ENCODE data around the gene AUTS2.
"Not testable (repeated sequence)": the region's sequence is repeated elsewhere in the genome, so short reads cannot be mapped to it uniquely, and the experiment has no call there.

The AUTS2 gene

GRCh38 chr7:69759373-69759772 is 161.1 kb downstream of the AUTS2 start:
- no peak for DNase-seq (ENCODE audit: low read depth in 2 of 2)

GRCh38 chr7:69761290-69761922 is 163.1 kb downstream of the AUTS2 start:
- no peak for DNase-seq (ENCODE audit: low read depth in 2 of 2)

GRCh38 chr7:69762821-69763352 is 164.6 kb downstream of the AUTS2 start:
- no peak for DNase-seq (ENCODE audit: low read depth in 2 of 2)

GRCh38 chr7:69763513-69763912 is 165.2 kb downstream of the AUTS2 start:
- DNase-seq (ENCODE audit: low read depth in 2 of 2), result no peak

GRCh38 chr7:69764147-69764546 is 165.9 kb downstream of the AUTS2 start:
- no peak for DNase-seq (ENCODE audit: low read depth in 2 of 2)

GRCh38 chr7:69764681-69765080 is 166.4 kb downstream of the AUTS2 start:
- no peak for DNase-seq (ENCODE audit: low read depth in 2 of 2)

- DNase-seq (ENCODE audit: low read depth in 2 of 2), result no peak
These were observed 167.6 kb downstream of the AUTS2 start for GRCh38 chr7:69765879-69766278.

GRCh38 chr7:69768986-69769595 is 170.8 kb downstream of the AUTS2 start:
- no peak for DNase-seq (ENCODE audit: low read depth in 2 of 2)

- DNase-seq (ENCODE audit: low read depth in 2 of 2), result no peak
These were observed 171.6 kb downstream of the AUTS2 start for GRCh38 chr7:69769826-69770225.

- no peak for DNase-seq (ENCODE audit: low read depth in 2 of 2)
These were observed 172.3 kb downstream of the AUTS2 start for GRCh38 chr7:69770613-69771012.

GRCh38 chr7:69772718-69773436 is 174.6 kb downstream of the AUTS2 start:
- DNase-seq (ENCODE audit: low read depth in 2 of 2), result no peak

GRCh38 chr7:69773535-69774225 is 175.4 kb downstream of the AUTS2 start:
- no peak for DNase-seq (ENCODE audit: low read depth in 2 of 2)

- no peak for DNase-seq (ENCODE audit: low read depth in 2 of 2)
These were observed 177.0 kb downstream of the AUTS2 start for GRCh38 chr7:69775231-69775771.

- no peak for DNase-seq (ENCODE audit: low read depth in 2 of 2)
These were observed 178.3 kb downstream of the AUTS2 start for GRCh38 chr7:69776611-69777010.

- DNase-seq (ENCODE audit: low read depth in 2 of 2), result no peak
These were observed 179.9 kb downstream of the AUTS2 start for GRCh38 chr7:69778138-69778537.

- no peak for DNase-seq (ENCODE audit: low read depth in 2 of 2)
These were observed 182.1 kb downstream of the AUTS2 start for GRCh38 chr7:69780379-69780778.

- no peak for DNase-seq (ENCODE audit: low read depth in 2 of 2)
These were observed 183.2 kb downstream of the AUTS2 start for GRCh38 chr7:69781412-69781846.

- DNase-seq (ENCODE audit: low read depth in 2 of 2), result no peak
These were observed 184.8 kb downstream of the AUTS2 start for GRCh38 chr7:69782917-69783684.

- not testable (repeated sequence) for DNase-seq (ENCODE audit: low read depth in 2 of 2)
These were observed 187.9 kb downstream of the AUTS2 start for GRCh38 chr7:69786130-69786529.

- DNase-seq (ENCODE audit: low read depth in 2 of 2), result no peak
These were observed 188.6 kb downstream of the AUTS2 start for GRCh38 chr7:69786730-69787395.
